HG02678 (cell line): Measurements from ENCODE around the gene PLEKHO2.
"Not testable (repeated sequence)": the region's sequence is repeated elsewhere in the genome, so short reads cannot be mapped to it uniquely, and the experiment has no call there.

ENCODE experiments used
- ATAC-seq: cut with Tn5 transposase; IDR thresholded peaks from one replicate; pipeline ENCODE4 v1.9.1; 2021; ENCODE audit warnings: mild to moderate bottlenecking, moderate library complexity; ENCODE audit not compliant: unreplicated experiment

Gene PLEKHO2

GRCh38 chr15:64841344-64842095 lies at the start of gene PLEKHO2:
PLEKHO2 (plus strand) TSS chr15:64841915; CDS start chr15:64842017, 102 bp downstream.
- ATAC-seq = peak; percentile 62

GRCh38 chr15:64792282-64792681 lies 49.4 kb upstream of the PLEKHO2 start:
- ATAC-seq = no peak

GRCh38 chr15:64795299-64795698 lies 46.4 kb upstream of the PLEKHO2 start:
- not testable (repeated sequence) for ATAC-seq

GRCh38 chr15:64795921-64796320 lies 45.8 kb upstream of the PLEKHO2 start:
- not testable (repeated sequence) for ATAC-seq

GRCh38 chr15:64798905-64799304 lies 42.8 kb upstream of the PLEKHO2 start:
- not testable (repeated sequence) for ATAC-seq

GRCh38 chr15:64800476-64800875 lies 41.2 kb upstream of the PLEKHO2 start:
- ATAC-seq = no peak

- no peak for ATAC-seq
These were observed 38.2 kb upstream of the PLEKHO2 start for GRCh38 chr15:64803526-64803925.

GRCh38 chr15:64804619-64805018 lies 37.1 kb upstream of the PLEKHO2 start:
- ATAC-seq = no peak

GRCh38 chr15:64806509-64806908 lies 35.2 kb upstream of the PLEKHO2 start:
- ATAC-seq = no peak

- no peak for ATAC-seq
These were observed 34.5 kb upstream of the PLEKHO2 start for GRCh38 chr15:64807051-64807749.

GRCh38 chr15:64807751-64808222 lies 33.9 kb upstream of the PLEKHO2 start:
- ATAC-seq = no peak

- ATAC-seq = no peak
These were observed 32.8 kb upstream of the PLEKHO2 start for GRCh38 chr15:64808785-64809453.

GRCh38 chr15:64809649-64810496 lies 31.8 kb upstream of the PLEKHO2 start:
- ATAC-seq = no peak

GRCh38 chr15:64810497-64811326 lies 31.0 kb upstream of the PLEKHO2 start:
- no peak for ATAC-seq

GRCh38 chr15:64813075-64813474 lies 28.6 kb upstream of the PLEKHO2 start:
- ATAC-seq = peak; percentile 59

- not testable (repeated sequence) for ATAC-seq
These were observed 27.4 kb upstream of the PLEKHO2 start for GRCh38 chr15:64814283-64814682.

- not testable (repeated sequence) for ATAC-seq
These were observed 26.8 kb upstream of the PLEKHO2 start for GRCh38 chr15:64814965-64815364.

GRCh38 chr15:64816452-64816851 lies 25.3 kb upstream of the PLEKHO2 start:
- ATAC-seq = no peak

- peak; percentile 1 for ATAC-seq
These were observed 16.7 kb upstream of the PLEKHO2 start for GRCh38 chr15:64824929-64825430.
